HepG2 (cell line): ENCODE data around the gene RHOBTB3. TPM values are rescaled to one million over a fixed set of nuclear protein-coding genes. Genes with fewer than 3 reads are reported as not detected.

Source experiments
- CBX2 ChIP-seq, 2 experiments: fragments of 200-600 bp in 1 of 2; sonication (generic); formaldehyde crosslinking in 1 of 2; IDR thresholded peaks; 2 replicates each; pipeline versions ENCODE4 v1.7.0 to v1.8.1; 2018 to 2022; ENCODE audit warnings: low read depth in 2 of 2, low read length in 1 of 2, mild to moderate bottlenecking in 1 of 2, missing genetic modification reagents in 1 of 2
- CENPX ChIP-seq: sonication (generic); formaldehyde crosslinking; IDR thresholded peaks from 2 replicates; pipeline ENCODE4 v1.9.0; 2021; ENCODE audit warnings: mild to moderate bottlenecking, missing genetic modification reagents, moderate library complexity
- GATAD1 ChIP-seq: IDR thresholded peaks from 2 replicates; pipeline ENCODE4 v1.6.1; 2016; ENCODE audit warnings: missing genetic modification reagents, missing compliant biosample characterization
- HNRNPK ChIP-seq: fragments of 200-400 bp; formaldehyde crosslinking; IDR thresholded peaks from 2 replicates; pipeline ENCODE4 v1.6.1; 2018; ENCODE audit warnings: low read length, low read depth, moderate library complexity, mild to moderate bottlenecking; ENCODE audit not compliant: poor library complexity, severe bottlenecking
- JUNB ChIP-seq: sonication (generic); formaldehyde crosslinking; IDR thresholded peaks from 2 replicates; pipeline ENCODE4 v1.8.0; 2022; ENCODE audit warnings: missing genetic modification reagents, mild to moderate bottlenecking, borderline replicate concordance
- MTA3 ChIP-seq: sonication (generic); formaldehyde crosslinking; IDR thresholded peaks from 2 replicates; pipeline ENCODE4 v1.4.0; 2020; ENCODE audit warnings: missing genetic modification reagents
- NCOR1 ChIP-seq: fragments of 200-600 bp; sonication (generic); IDR thresholded peaks from 2 replicates; pipeline ENCODE4 v1.7.0; 2017; ENCODE audit warnings: antibody characterized with exemption, low read length, borderline replicate concordance
- RFXANK ChIP-seq: IDR thresholded peaks from 2 replicates; pipeline ENCODE4 v1.6.1; 2016
- SP140L ChIP-seq: sonication (generic); formaldehyde crosslinking; IDR thresholded peaks from 2 replicates; pipeline ENCODE4 v1.4.0; 2020; ENCODE audit warnings: missing genetic modification reagents, borderline replicate concordance
- ZFP37 ChIP-seq: sonication (generic); formaldehyde crosslinking; IDR thresholded peaks from 2 replicates; pipeline ENCODE4 v1.4.0; 2020; ENCODE audit warnings: missing genetic modification reagents, borderline replicate concordance
- ZMAT3 ChIP-seq: sonication (generic); formaldehyde crosslinking; conservative IDR thresholded peaks from 2 replicates; pipeline ENCODE4 v1.7.0; 2021; ENCODE audit warnings: missing genetic modification reagents
- ZNF292 ChIP-seq: sonication (generic); formaldehyde crosslinking; IDR thresholded peaks from 2 replicates; pipeline ENCODE4 v1.8.1; 2022; ENCODE audit warnings: mild to moderate bottlenecking, low read depth, missing genetic modification reagents, borderline replicate concordance
- ZNF326 ChIP-seq: sonication (generic); formaldehyde crosslinking; IDR thresholded peaks from 2 replicates; pipeline ENCODE4 v1.4.0; 2020; ENCODE audit warnings: missing genetic modification reagents, borderline replicate concordance
- ZNF343 ChIP-seq: sonication (generic); formaldehyde crosslinking; IDR thresholded peaks from 2 replicates; pipeline ENCODE4 v1.4.0; 2020; ENCODE audit warnings: mild to moderate bottlenecking, missing genetic modification reagents
- ZNF781 ChIP-seq: sonication (generic); formaldehyde crosslinking; IDR thresholded peaks from 2 replicates; pipeline ENCODE4 v1.5.1; 2020; ENCODE audit warnings: borderline replicate concordance, mild to moderate bottlenecking, missing genetic modification reagents; ENCODE audit errors: not compliant biosample characterization
- ZNF841 ChIP-seq: sonication (generic); formaldehyde crosslinking; IDR thresholded peaks from 2 replicates; pipeline ENCODE4 v1.8.1; 2023; ENCODE audit warnings: missing genetic modification reagents, borderline replicate concordance
- polyA plus RNA-seq, 8 experiments: library from polyadenylated mRNA; depleted of rRNA in 3 of 8; stranded (reverse) in 7 of 8; unstranded in 1 of 8; fragments of >200 nt; fragmentation: Illumina TruSeq in 4 of 8; extraction: Trizol in 4 of 8; gene quantifications; 2 replicates each; pipeline versions ENCODE4 v1.2.1 to v1.2.3, GENCODE V29; 2011 to 2016; ENCODE audit warnings: low read depth in 4 of 8, missing spikeins in 1 of 8, mixed read lengths in 1 of 8; ENCODE audit not compliant: insufficient read depth in 1 of 8
- total RNA-seq, 5 experiments: library from RNA; depleted of rRNA; stranded (reverse); fragments of >200 nt; fragmentation: Illumina TruSeq; extraction: Trizol; gene quantifications; 2 replicates each; pipeline ENCODE4 v1.2.3, GENCODE V29; 2016; ENCODE audit warnings: low read depth in 1 of 5
- TF ChIP-seq, protein P1 (sequence below): sonication (generic); formaldehyde crosslinking; IDR thresholded peaks from 2 replicates; pipeline ENCODE4 v1.4.0; 2020; ENCODE audit warnings: missing genetic modification reagents
- TF ChIP-seq, protein P2 (sequence below): IDR thresholded peaks from 2 replicates; pipeline ENCODE4 v1.6.1; 2016; ENCODE audit warnings: mild to moderate bottlenecking, missing biosample characterization, missing genetic modification reagents
- TF ChIP-seq, protein P3 (sequence below): sonication (generic); formaldehyde crosslinking; IDR thresholded peaks from 2 replicates; pipeline ENCODE4 v1.5.0; 2020; ENCODE audit warnings: mild to moderate bottlenecking, missing genetic modification reagents, borderline replicate concordance

RHOBTB3 gene
- total and polyA plus RNA-seq, 2 of the 13 experiments (the other 11 are each of a cell fraction or from before 2014, with no cell fraction given), result 31.6 to 35.4 TPM

DNA sequence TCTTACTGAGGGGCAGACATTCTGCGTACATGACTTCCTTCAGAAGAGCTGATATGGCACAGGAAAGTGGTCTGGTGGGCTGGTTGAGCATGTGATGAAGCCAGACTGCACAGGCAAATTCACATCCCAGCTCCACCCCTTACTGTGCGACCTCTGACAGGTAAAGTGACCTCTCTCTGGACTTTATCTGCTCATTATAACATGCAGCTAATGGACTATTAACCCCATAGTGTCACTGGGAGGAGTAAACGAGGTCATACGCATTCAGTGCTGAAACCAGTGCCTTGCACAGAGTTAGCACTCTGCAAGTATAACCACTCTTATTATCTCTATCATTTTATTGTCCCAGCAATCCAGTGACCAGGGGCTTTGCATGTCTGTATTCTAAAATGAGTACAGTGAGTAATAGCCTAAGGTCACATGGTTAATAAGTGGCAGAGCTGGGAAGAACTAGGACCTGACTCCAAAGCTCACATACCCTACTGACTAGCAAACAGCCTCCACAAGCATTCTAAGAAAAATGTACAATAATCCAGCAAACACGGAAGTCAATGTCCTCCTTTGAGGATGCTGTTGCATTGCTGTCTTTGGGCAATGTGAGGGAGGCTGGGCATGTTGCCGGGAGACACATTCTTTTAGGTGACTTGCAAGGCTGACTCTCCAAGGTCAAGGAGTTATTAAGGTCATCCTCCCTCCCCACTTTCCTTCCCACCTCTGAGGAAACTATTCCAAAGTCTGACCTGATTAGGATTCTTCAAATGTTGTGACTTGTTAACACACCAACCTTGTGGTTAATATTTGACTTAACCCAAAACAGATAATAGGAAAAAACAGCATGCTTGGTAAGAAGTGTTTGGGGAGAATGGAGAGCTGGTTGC lies 72.4 kb downstream of the RHOBTB3 start (continued):
- TF ChIP-seq, protein P1, sequence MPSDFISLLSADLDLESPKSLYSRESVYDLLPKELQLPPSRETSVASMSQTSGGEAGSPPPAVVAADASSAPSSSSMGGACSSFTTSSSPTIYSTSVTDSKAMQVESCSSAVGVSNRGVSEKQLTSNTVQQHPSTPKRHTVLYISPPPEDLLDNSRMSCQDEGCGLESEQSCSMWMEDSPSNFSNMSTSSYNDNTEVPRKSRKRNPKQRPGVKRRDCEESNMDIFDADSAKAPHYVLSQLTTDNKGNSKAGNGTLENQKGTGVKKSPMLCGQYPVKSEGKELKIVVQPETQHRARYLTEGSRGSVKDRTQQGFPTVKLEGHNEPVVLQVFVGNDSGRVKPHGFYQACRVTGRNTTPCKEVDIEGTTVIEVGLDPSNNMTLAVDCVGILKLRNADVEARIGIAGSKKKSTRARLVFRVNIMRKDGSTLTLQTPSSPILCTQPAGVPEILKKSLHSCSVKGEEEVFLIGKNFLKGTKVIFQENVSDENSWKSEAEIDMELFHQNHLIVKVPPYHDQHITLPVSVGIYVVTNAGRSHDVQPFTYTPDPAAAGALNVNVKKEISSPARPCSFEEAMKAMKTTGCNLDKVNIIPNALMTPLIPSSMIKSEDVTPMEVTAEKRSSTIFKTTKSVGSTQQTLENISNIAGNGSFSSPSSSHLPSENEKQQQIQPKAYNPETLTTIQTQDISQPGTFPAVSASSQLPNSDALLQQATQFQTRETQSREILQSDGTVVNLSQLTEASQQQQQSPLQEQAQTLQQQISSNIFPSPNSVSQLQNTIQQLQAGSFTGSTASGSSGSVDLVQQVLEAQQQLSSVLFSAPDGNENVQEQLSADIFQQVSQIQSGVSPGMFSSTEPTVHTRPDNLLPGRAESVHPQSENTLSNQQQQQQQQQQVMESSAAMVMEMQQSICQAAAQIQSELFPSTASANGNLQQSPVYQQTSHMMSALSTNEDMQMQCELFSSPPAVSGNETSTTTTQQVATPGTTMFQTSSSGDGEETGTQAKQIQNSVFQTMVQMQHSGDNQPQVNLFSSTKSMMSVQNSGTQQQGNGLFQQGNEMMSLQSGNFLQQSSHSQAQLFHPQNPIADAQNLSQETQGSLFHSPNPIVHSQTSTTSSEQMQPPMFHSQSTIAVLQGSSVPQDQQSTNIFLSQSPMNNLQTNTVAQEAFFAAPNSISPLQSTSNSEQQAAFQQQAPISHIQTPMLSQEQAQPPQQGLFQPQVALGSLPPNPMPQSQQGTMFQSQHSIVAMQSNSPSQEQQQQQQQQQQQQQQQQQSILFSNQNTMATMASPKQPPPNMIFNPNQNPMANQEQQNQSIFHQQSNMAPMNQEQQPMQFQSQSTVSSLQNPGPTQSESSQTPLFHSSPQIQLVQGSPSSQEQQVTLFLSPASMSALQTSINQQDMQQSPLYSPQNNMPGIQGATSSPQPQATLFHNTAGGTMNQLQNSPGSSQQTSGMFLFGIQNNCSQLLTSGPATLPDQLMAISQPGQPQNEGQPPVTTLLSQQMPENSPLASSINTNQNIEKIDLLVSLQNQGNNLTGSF (CRISPR knock-in tag), result no peak
- TF ChIP-seq MTA3 (CRISPR knock-in tag) (no peak), ZNF343 (CRISPR knock-in tag) (no peak), CBX2 (IDR thresholded peaks at IDR 0.05; ENCODE audit: low read depth, low read length) (no peak), CBX2 (CRISPR knock-in tag; IDR thresholded peaks at IDR 0.05; ENCODE audit: low read depth) (no peak), SP140L (no peak), ZNF292 (CRISPR knock-in tag) (no peak; the same call in 1 of the 2 replicates), RFXANK (CRISPR knock-in tag) (no peak), CENPX (no peak), ZMAT3 (CRISPR knock-in tag) (no peak), HNRNPK (no peak), ZNF326 (CRISPR knock-in tag) (no peak), GATAD1 (CRISPR knock-in tag) (no peak; the same call in 1 of the 2 replicates), ZFP37 (CRISPR knock-in tag) (no peak), JUNB (CRISPR knock-in tag) (no peak), NCOR1 (peak; percentile 89), ZNF841 (CRISPR knock-in tag) (no peak), ZNF781 (CRISPR knock-in tag) (no peak)
- TF ChIP-seq, protein P2, sequence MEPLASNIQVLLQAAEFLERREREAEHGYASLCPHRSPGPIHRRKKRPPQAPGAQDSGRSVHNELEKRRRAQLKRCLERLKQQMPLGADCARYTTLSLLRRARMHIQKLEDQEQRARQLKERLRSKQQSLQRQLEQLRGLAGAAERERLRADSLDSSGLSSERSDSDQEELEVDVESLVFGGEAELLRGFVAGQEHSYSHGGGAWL (CRISPR knock-in tag), result no peak
- TF ChIP-seq, protein P3, sequence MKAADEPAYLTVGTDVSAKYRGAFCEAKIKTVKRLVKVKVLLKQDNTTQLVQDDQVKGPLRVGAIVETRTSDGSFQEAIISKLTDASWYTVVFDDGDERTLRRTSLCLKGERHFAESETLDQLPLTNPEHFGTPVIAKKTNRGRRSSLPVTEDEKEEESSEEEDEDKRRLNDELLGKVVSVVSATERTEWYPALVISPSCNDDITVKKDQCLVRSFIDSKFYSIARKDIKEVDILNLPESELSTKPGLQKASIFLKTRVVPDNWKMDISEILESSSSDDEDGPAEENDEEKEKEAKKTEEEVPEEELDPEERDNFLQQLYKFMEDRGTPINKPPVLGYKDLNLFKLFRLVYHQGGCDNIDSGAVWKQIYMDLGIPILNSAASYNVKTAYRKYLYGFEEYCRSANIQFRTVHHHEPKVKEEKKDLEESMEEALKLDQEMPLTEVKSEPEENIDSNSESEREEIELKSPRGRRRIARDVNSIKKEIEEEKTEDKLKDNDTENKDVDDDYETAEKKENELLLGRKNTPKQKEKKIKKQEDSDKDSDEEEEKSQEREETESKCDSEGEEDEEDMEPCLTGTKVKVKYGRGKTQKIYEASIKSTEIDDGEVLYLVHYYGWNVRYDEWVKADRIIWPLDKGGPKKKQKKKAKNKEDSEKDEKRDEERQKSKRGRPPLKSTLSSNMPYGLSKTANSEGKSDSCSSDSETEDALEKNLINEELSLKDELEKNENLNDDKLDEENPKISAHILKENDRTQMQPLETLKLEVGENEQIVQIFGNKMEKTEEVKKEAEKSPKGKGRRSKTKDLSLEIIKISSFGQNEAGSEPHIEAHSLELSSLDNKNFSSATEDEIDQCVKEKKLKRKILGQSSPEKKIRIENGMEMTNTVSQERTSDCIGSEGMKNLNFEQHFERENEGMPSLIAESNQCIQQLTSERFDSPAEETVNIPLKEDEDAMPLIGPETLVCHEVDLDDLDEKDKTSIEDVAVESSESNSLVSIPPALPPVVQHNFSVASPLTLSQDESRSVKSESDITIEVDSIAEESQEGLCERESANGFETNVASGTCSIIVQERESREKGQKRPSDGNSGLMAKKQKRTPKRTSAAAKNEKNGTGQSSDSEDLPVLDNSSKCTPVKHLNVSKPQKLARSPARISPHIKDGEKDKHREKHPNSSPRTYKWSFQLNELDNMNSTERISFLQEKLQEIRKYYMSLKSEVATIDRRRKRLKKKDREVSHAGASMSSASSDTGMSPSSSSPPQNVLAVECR, result peak; percentile 50; the same call in 1 of the 2 replicates
